Right renal cortex interstitium (tissue), 3 donors: ENCODE measurements around the gene NRG3. TPM values are rescaled to one million over a fixed set of nuclear protein-coding genes. Genes with fewer than 3 reads are reported as not detected.
"Not testable (repeated sequence)": the region's sequence is repeated elsewhere in the genome, so short reads cannot be mapped to it uniquely, and the experiment has no call there.

Source experiments
- DNase-seq, 3 donors: peaks; one replicate each; pipeline ENCODE4 v3.0.0-alpha.2; 2013; ENCODE audit warnings: low read depth in 3 of 3, low spot score in 2 of 3
- polyA plus RNA-seq, 3 donors: library from polyadenylated mRNA; unstranded; fragments of 120-200 nt; gene quantifications; one replicate each; pipeline ENCODE4 v1.2.1, GENCODE V29; 2013; ENCODE audit not compliant: insufficient read length in 3 of 3

Gene NRG3
- polyA plus RNA-seq, 3 donors, result 12.6 to 15.6 (median 15.0) TPM

- no peak for DNase-seq
Measured at GRCh38 chr10:82266438-82266837, 391.4 kb downstream of the NRG3 start.

GRCh38 chr10:82267014-82267413 is 392.0 kb downstream of the NRG3 start:
- DNase-seq, result no peak

DNA sequence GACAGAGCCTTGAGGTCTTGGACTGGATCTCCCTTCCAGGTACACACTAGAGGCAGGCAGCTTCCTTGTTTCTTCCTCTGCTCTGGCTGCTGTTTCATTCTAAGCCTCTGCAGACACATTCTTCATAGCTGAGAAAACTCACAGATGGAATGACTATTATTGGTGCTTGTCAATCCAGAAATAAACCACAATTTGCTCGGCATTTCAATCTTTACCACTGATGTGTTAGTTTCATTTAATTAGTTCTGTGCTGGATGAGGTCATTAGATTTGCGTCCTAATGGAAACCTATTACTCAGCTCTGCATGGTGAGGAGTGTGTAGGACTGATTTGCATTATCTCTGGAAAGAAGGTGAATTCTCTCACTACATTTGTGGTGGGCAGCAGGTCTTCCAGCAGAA is 392.5 kb downstream of the NRG3 start:
- no peak for DNase-seq

DNA sequence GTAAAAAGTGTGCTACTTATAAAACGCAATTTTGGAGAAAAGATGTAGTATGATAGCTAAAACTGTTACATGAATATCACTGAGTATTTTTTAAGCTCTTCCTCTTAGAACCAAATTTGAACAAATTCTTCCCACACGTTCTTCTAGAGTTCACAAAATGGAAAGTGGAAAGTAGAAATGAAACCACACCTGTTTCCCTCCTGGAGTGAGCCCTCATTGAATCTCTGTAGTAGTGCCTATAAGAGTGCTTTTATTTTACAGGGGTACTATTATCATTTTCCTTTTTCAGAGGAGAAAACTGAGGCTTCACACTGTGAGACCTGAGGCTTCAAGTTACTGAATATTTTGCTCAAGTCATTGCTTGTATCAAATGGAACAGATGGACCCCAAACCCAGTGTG is 393.0 kb downstream of the NRG3 start:
- no peak for DNase-seq

GRCh38 chr10:82277591-82277990 is 402.6 kb downstream of the NRG3 start:
- DNase-seq, result no peak

DNA sequence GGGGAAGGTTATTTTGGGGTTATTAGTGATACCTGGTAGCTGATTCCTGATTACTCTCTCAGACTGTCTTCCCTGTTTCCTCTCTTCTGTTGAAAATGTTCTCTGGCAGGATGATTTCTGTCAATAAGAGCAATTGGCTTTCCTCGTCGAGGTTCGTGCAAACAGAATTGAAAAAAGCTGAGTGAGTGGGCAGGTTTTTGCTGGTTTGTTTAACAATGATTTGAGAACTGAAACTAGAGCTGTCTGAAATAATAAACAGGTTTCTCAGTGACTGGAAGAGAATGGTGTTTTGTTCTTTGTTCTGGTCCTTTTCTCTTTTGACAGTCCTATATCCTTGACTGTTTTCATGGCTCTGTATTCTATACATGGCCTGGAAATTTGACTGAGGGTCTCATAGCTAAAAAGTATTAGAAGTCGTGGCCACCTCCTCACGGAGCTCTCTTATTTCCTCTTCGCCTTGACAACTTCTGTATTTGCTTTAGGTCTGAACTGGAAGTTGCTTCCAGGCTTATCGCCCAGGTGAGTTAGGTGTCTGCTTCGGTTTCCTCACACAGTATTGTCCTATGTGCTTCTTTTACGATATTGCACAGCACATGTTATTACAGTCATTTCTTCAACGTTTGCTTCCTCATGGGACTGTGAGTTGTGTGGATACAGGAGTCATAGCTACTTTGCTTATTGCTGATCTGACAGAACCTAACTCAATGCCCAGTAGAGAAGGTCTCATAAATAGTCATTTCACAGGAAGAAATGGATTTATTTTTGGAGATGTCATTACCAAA is 403.6 kb downstream of the NRG3 start:
- DNase-seq, result no peak

DNA sequence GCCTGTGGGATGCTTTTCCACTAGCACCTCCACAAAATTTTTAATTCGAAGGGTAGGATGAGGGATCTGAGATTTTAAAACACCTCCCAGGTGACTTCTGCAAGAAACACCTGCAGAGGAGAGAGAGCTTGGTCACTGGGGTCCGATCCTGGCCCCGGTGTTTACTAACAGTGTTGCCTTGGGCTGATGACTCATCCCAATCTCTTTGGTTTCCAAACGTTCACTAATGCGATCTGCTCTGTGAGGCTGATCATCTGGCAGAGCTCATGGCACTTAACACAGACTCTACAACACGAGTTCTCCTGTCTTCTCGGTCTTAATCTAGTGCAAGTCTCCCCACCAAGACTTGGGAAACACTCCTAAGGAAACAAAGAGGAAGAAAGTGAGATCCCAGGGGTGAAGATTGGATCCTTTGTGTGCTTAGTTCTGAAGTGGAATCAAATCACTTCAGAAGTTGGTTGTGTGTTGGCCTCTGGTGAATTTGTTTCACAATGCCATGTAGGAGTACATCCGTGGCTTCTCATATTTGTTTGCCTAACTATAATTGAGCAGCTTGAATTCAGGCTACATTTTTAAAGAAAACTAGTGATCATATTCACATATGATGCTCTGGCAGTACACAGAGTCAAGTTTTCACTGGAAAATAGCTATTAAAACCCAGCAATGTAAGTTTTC is 407.9 kb downstream of the NRG3 start:
- no peak for DNase-seq

DNA sequence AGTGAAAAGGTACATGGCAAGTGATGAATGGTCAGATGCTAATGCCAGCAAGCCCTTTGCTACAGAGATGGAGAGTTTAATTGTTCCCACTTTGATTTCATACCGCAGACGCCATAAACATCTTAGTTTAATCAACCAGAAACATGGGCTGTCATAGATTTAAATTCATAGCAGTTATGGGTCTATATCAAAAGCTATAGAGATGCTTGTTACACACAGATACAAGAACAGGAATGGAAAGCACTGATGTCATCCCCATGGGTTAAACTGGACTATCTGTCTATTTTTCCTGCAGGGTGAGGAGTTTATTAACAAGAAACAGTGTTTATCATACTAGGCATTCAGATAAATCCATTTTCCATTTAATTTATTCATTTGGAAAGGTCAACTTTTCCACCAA is 409.2 kb downstream of the NRG3 start:
- no peak for DNase-seq

DNA sequence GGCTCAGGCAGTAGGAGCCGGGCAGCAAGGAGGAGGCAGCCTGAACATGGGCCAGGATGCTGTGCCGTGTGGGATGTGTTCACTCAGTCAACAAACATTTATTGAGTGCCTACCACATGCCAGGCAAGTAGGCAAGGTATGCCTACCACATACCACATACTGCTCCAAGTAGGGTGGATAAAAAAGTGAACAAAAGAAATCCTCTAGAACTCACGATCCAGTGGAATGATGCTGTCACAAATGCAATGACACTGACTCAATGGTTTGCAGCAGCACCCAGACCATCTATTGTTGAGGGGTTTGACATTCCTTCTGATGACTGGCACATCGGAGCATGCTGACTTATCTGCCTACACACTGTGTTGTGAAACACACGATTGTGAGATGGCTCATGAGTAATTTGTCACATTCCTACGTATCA is 413.5 kb downstream of the NRG3 start:
- DNase-seq, result no peak

DNA sequence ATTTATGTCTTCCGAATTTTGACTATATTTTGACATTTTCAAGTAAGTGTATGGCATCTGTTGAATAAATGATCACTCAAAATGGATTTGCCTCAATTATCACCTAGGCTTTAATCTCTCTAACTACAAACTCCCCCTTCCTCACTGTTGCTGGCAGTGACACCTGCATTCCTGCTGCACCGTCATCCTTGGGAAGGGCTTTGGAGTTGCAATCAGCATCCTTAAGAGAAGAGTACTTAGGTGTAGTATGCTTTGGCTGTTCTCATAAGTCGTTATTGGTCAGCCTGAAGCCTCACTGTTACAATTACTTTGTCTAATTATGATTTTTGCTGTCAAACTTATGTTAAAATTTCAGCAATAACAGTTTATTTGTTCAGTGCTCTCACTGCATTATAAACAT is 415.0 kb downstream of the NRG3 start:
- DNase-seq, result no peak

GRCh38 chr10:82294874-82295378 is 419.9 kb downstream of the NRG3 start:
- DNase-seq, result no peak

- no peak for DNase-seq
Measured at GRCh38 chr10:82308641-82309040, 433.6 kb downstream of the NRG3 start.

DNA sequence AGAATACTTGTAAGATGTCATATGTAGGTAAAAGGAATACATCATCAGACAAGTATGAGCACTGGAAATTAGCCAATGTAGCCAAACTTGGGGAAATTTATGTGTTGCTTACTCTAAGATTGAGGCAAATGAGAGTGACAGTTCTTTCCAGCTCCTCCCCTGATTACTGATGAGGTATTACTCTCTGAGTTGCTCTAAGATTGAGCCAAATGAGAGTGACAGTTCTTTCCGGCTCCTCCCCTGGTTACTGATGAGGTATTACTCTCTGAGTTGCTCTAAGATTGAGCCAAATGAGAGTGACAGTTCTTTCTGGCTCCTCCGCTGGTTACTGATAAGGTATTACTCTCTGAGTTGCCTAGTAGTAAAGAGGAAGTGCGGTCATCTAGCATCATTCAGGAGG is 435.8 kb downstream of the NRG3 start:
- DNase-seq, result no peak

GRCh38 chr10:82313401-82313800 is 438.4 kb downstream of the NRG3 start:
- DNase-seq, result no peak

DNA sequence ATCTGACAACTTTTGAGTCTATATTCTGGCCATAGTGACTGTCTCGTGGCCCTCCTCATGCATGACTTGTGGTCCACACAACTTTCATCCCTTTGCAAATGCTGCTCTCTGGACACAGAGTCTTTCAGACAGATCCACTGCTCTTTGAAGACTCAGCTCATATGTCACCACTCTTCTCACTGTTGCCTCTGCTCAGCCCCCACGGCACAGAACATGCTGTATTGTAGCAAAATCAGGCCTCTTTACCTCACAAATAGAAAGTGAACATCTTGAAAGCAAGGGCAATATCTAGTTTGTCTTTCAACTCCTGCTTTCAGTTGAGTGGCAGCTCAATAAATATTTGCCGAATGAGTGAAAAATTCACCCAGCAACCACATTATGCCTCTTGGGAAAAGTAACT is 443.5 kb downstream of the NRG3 start:
- no peak for DNase-seq

- DNase-seq, result no peak
Measured at GRCh38 chr10:82319074-82319473, 444.1 kb downstream of the NRG3 start.

DNA sequence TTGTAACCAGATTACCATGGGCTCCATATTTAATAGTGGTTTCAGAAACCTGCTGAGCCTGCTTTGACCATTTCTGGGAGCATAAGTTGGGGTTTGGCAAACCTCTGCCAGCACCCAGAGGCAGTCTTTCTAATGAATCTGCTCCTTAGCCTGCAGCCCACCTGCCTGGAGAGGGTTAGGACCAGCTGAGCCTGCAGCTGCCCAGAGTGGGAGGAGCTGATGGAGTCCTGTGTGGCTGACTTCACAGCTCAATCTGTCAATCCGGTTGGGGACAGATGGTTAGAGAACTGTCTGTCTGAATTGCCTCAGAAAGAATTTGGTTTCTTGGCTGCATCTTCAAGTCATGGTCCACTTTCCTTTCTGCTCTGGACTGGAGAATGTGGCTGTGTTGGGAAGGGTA is 444.6 kb downstream of the NRG3 start:
- DNase-seq, result no peak

DNA sequence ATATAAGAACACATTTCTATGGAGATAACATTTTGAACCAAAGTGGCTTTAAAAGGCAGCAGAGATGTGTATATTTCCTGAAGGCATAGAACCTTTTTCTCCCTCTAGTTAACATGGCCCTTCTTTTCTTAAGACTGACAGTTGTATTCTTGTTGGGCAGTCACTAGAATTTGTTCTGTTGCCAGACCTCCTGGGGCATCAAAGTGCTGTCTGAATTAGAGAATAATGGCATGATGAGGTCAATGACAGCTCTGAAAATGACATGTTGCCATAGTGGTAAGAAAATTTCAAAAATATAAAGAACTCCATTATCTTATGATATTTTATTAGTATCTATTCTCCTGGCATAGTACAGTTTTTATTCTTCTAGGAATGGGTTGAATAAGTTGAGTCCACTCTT is 446.7 kb downstream of the NRG3 start:
- no peak for DNase-seq

- no peak for DNase-seq
Measured at GRCh38 chr10:82331716-82332115, 456.7 kb downstream of the NRG3 start.

DNA sequence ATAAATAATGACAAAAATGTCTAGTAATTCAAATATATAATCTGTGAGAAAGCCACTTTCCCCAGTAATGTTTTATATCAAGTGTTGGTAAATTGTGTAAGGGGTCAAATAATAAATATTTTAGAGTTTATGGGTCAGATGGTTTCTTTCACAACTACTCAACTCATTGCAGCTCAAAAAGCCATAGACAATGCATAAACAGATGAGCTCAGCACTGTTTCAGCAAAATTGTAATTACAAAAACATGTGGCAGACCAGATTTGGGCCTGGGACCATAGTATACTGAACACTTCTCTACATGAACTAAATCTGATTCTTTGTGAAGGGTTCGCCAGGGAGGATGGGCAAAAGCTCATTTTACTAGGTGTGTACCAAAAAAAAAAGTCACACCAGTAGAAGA is 460.8 kb downstream of the NRG3 start:
- no peak for DNase-seq

DNA sequence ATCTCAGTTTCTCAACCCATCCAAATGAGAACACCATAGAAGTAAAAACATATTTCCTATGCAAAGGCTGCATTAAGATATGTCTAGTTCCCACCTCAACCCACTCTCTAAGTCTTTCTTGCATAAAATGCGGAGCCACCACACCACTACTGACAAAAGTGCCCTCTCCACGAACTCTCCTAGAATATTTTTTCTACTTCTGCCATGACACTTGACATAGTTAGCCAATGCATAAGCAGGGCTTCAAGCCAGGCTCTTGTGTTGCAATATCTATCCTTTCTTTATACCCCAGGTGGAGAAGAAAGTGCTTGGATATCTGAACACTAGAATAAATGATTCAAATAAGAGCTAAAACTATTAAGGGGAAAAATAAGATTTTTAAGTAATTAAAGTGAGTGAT is 465.2 kb downstream of the NRG3 start:
- DNase-seq, result no peak

- DNase-seq, result not testable (repeated sequence)
Measured at GRCh38 chr10:82349590-82349989, 474.6 kb downstream of the NRG3 start.
